K562 (cell line): ENCODE data around the gene RNF138. TPM values are rescaled to one million over a fixed set of nuclear protein-coding genes. Genes with fewer than 3 reads are reported as not detected.

ENCODE experiments used
- ATAC-seq: fragments of 200-7000 bp; cut with Tn5 transposase; 3 replicates; pipeline ENCODE4 v1.9.1; 2020; ENCODE audit warnings: moderate library complexity
- BruUV-seq: library from RNA; stranded (reverse); fragments of 400-500 nt; replicated peaks from 2 replicates; lab custom pipeline; 2021; lab: Mats Ljungman, UMichigan
- CTCF ChIA-PET: fragments of 300-600 bp; formaldehyde crosslinking; extraction: SDS; loops from one replicate; lab custom pipeline; 2021; ENCODE audit warnings: low intra/inter-chr PET ratio; lab: Yijun Ruan, JAX
- POLR2A ChIA-PET: fragments of 300-600, 350-650 bp; sonication (Branson Sonifier 250); formaldehyde crosslinking; extraction: SDS; loops from one replicate; lab custom pipeline; 2021; ENCODE audit warnings: antibody characterized with exemption, inconsistent platforms; lab: Yijun Ruan, JAX
- DNase-seq, 4 experiments: peaks; one replicate each; pipeline versions ENCODE4 v3.0.0 to v3.0.0-alpha.2; 2011 to 2018; ENCODE audit warnings: low spot score in 3 of 4, mixed read lengths in 3 of 4; ENCODE audit errors: extremely low read depth in 1 of 4
- FAIRE-seq: peaks from 2 replicates; lab custom pipeline; 2011; peaks lifted over from hg19 to GRCh38; lab: Jason Lieb, UNC
- H2AFZ ChIP-seq: 2 replicates; pipeline ENCODE4 v1.6.0; 2011; ENCODE audit warnings: low read depth, low read length, control low read depth, inconsistent platforms
- H3K27ac ChIP-seq: fragments of 200-600 bp; 3 replicates; pipeline ENCODE4 v1.8.0; 2011; ENCODE audit warnings: low read depth, mild to moderate bottlenecking, control low read depth, inconsistent platforms, low read length, moderate library complexity, mixed read lengths; ENCODE audit errors: extremely low read depth
- H3K27me3 ChIP-seq, 2 experiments: fragments of 300-600 bp in 1 of 2; 2 replicates in 1 of 2; 3 replicates in 1 of 2; pipeline versions ENCODE4 v1.6.0 to v1.8.0; 2011; ENCODE audit warnings: inconsistent platforms in 2 of 2, low read length in 2 of 2, mild to moderate bottlenecking in 1 of 2, mixed read lengths in 1 of 2, moderate library complexity in 1 of 2; ENCODE audit not compliant: control insufficient read depth in 2 of 2, insufficient read depth in 2 of 2
- H3K36me3 ChIP-seq: fragments of 300-600 bp; 3 replicates; pipeline ENCODE4 v1.8.0; 2011; ENCODE audit warnings: mild to moderate bottlenecking, low read length, inconsistent platforms; ENCODE audit not compliant: control insufficient read depth, insufficient read depth
- H3K4me1 ChIP-seq, 2 experiments: fragments of 200-600 bp in 1 of 2; replicated peaks in 1 of 2; 2 replicates in 1 of 2; 3 replicates in 1 of 2; pipeline versions ENCODE4 v1.5.1 to v1.8.0; 2011; ENCODE audit warnings: inconsistent platforms in 2 of 2, low read length in 2 of 2, mild to moderate bottlenecking in 1 of 2, mixed read lengths in 1 of 2, moderate library complexity in 1 of 2; ENCODE audit not compliant: control insufficient read depth in 2 of 2, insufficient read depth in 2 of 2
- H3K4me2 ChIP-seq: 2 replicates; pipeline ENCODE4 v1.6.1; 2011; ENCODE audit warnings: low read length, control low read depth, inconsistent platforms, mixed read lengths; ENCODE audit not compliant: insufficient read depth
- H3K4me3 ChIP-seq: fragments of 200-600 bp; sonication (generic), shearing (Covaris generic); 2 replicates; pipeline ENCODE4 v1.5.1; 2016; ENCODE audit warnings: control low read depth, inconsistent platforms
- H3K79me2 ChIP-seq: fragments of 200-600 bp; 3 replicates; pipeline ENCODE4 v1.8.0; 2011; ENCODE audit warnings: low read length, inconsistent platforms; ENCODE audit not compliant: control insufficient read depth, insufficient read depth
- H3K9ac ChIP-seq, 2 experiments: 2 replicates each; pipeline versions ENCODE4 v1.6.0 to v1.6.1; 2011; ENCODE audit warnings: low read depth in 2 of 2, low read length in 2 of 2, control low read depth in 1 of 2, inconsistent platforms in 1 of 2, mild to moderate bottlenecking in 1 of 2, mixed read lengths in 1 of 2; ENCODE audit not compliant: insufficient read depth in 1 of 2
- H3K9me1 ChIP-seq: one replicate; pipeline ENCODE4 v1.6.0; 2011; ENCODE audit warnings: inconsistent platforms, mild to moderate bottlenecking, low read length, moderate library complexity; ENCODE audit not compliant: control insufficient read depth, insufficient read depth
- H3K9me3 ChIP-seq: replicated peaks from 2 replicates; pipeline ENCODE4 v1.5.1; 2011; ENCODE audit warnings: low read depth, low read length, inconsistent platforms; ENCODE audit not compliant: control insufficient read depth, insufficient read depth
- H4K20me1 ChIP-seq: replicated peaks from 2 replicates; pipeline ENCODE4 v1.6.1; 2011; ENCODE audit warnings: low read length, inconsistent platforms, mixed read lengths; ENCODE audit not compliant: control insufficient read depth, insufficient read depth
- AFF4 ChIP-seq: sonication (generic); formaldehyde crosslinking; IDR thresholded peaks from 2 replicates; pipeline ENCODE4 v1.8.0; 2023; ENCODE audit warnings: mild to moderate bottlenecking, missing genetic modification reagents
- ETS2 ChIP-seq: IDR thresholded peaks from 2 replicates; pipeline ENCODE4 v1.6.1; 2016; ENCODE audit warnings: borderline replicate concordance, missing genetic modification characterization, mild to moderate bottlenecking, moderate library complexity, missing compliant biosample characterization; ENCODE audit not compliant: poor library complexity, severe bottlenecking
- FOXJ2 ChIP-seq: fragments of 200-800 bp; sonication (Bioruptor generic); IDR thresholded peaks from 2 replicates; pipeline ENCODE4 v1.6.1; 2016; ENCODE audit warnings: missing genetic modification characterization, missing compliant biosample characterization
- FOXP4 ChIP-seq: sonication (generic); formaldehyde crosslinking; IDR thresholded peaks from 2 replicates; pipeline ENCODE4 v1.8.0; 2022; ENCODE audit warnings: mild to moderate bottlenecking, missing genetic modification reagents, borderline replicate concordance
- MNT ChIP-seq, 2 experiments: fragments of 450-650 bp; conservative IDR thresholded peaks; 2 replicates each; pipeline ENCODE4 v1.6.1; 2017; ENCODE audit warnings: mild to moderate bottlenecking in 2 of 2, moderate library complexity in 2 of 2
- PCBP2 ChIP-seq: fragments of 200-400 bp; formaldehyde crosslinking; IDR thresholded peaks from 2 replicates; pipeline ENCODE4 v1.6.1; 2018; ENCODE audit warnings: low read length, low read depth, mild to moderate bottlenecking, moderate library complexity; ENCODE audit not compliant: poor library complexity, severe bottlenecking
- POLR3A ChIP-seq: IDR thresholded peaks from 2 replicates; pipeline ENCODE4 v1.6.1; 2011; ENCODE audit warnings: borderline replicate concordance, mild to moderate bottlenecking, moderate library complexity; ENCODE audit not compliant: insufficient read length, insufficient read depth; ENCODE audit errors: extremely low read depth
- SLC30A9 ChIP-seq: fragments of 250-450 bp; sonication (Bioruptor Pico); IDR thresholded peaks from 2 replicates; pipeline ENCODE4 v1.8.0; 2022; ENCODE audit warnings: mild to moderate bottlenecking, moderate library complexity
- TFAM ChIP-seq: fragments of 250-450 bp; sonication (Bioruptor Pico); conservative IDR thresholded peaks from 2 replicates; pipeline ENCODE4 v1.5.0; 2021; ENCODE audit warnings: mild to moderate bottlenecking, moderate library complexity
- ZC3H11A ChIP-seq: IDR thresholded peaks from 2 replicates; pipeline ENCODE4 v1.6.1; 2012; ENCODE audit warnings: low read depth, low read length, improper control_type of control experiment
- ZNF165 ChIP-seq: fragments of 250-450 bp; sonication (Bioruptor Pico); IDR thresholded peaks from 2 replicates; pipeline ENCODE4 v1.4.0; 2020; ENCODE audit warnings: borderline replicate concordance
- ZNF57 ChIP-seq: fragments of 450-650 bp; formaldehyde crosslinking; IDR thresholded peaks from 2 replicates; pipeline ENCODE4 v1.4.0; 2020; ENCODE audit warnings: mild to moderate bottlenecking, moderate library complexity
- WGBS: fragments of 100-300 bp; shearing (Covaris generic); methylation state at CpG from one replicate; pipeline ENCODE4 v1.1.6; 2016; ENCODE audit warnings: low coverage, mixed read lengths; ENCODE audit not compliant: insufficient coverage; ENCODE audit errors: missing lambda C conversion rate; 5-methylcytosine and 5-hydroxymethylcytosine counted together
- in situ Hi-C: fragments of 300-500 bp; cut with MboI; formaldehyde crosslinking; loops from 4 replicates; pipeline ENCODE4 v1.15.0; 2018; ENCODE audit warnings: inconsistent platforms, mixed read lengths
- intact Hi-C: fragments of 100-400 bp; cut with micrococcal nuclease; formaldehyde crosslinking; loops from 2 replicates; pipeline ENCODE4 v1.14.2; 2022
- polyA plus RNA-seq, 8 experiments: library from polyadenylated mRNA; depleted of rRNA in 4 of 8; stranded (reverse) in 5 of 8; unstranded in 3 of 8; fragments of >200 nt; fragmentation: Nextera tagmentation in 2 of 8; fragmentation: Illumina TruSeq in 1 of 8; extraction: Ambion mirVana in 2 of 8; extraction: Trizol in 1 of 8; gene quantifications; 2 replicates each; pipeline versions ENCODE4 v1.2.1 to v1.2.3, GENCODE V29; 2011 to 2014; ENCODE audit warnings: inconsistent platforms in 1 of 8, missing spikeins in 1 of 8
- total RNA-seq, 7 experiments: library from RNA; depleted of rRNA in 6 of 7; stranded (reverse); fragments of >200 nt in 6 of 7; fragmentation: Illumina TruSeq in 2 of 7; extraction: Trizol in 2 of 7; gene quantifications; 2 replicates each; pipeline versions ENCODE4 v1.2.1 to v1.2.3, GENCODE V29; 2011 to 2021; ENCODE audit warnings: low replicate concordance in 1 of 7
- TF ChIP-seq, protein P1 (sequence below): sonication (generic); formaldehyde crosslinking; IDR thresholded peaks from 2 replicates; pipeline ENCODE4 v1.8.0; 2022; ENCODE audit warnings: missing genetic modification reagents, mild to moderate bottlenecking, moderate library complexity, borderline replicate concordance

RNF138 gene
- total and polyA plus RNA-seq, 9 of the 15 experiments (the other 6 are each of a cell fraction or from before 2014, with no cell fraction given) = 47.6 to 100 (median 62.5) TPM

DNA sequence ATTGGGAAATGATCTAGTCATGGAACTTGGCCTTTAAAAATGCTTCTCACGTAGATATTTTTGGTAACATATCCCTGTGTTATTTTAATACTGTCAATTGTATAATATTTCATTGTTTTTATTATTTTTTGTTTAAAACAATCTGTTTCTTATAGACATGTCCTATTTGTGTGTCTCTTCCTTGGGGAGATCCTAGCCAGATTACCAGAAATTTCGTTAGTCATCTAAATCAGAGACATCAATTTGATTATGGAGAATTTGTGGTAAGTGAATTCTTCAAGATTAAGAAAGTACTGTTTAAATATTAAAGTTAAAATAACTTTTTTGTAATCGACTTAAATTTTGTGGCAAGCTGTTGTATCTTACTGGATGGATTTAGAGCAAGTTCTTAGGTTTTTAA lies 34.9 kb downstream of the RNF138 start:
- DNase-seq (no peak), ATAC-seq (no peak), FAIRE-seq (no peak)
- CTCF ChIA-PET = no interaction called here
- Histone ChIP-seq H3K9me1 (no peaks in the 10 kb centered on the region), H3K4me1 (no peaks in the 10 kb centered on the region; a peak in 1 of 5 replicates), H3K9ac (no peak overlapping the region), H4K20me1 (no peaks in the 10 kb centered on the region), H3K27me3 (no peaks in the 10 kb centered on the region), H3K4me2 (no peak overlapping the region), H3K4me3 (no peak overlapping the region), H2AFZ (no peak overlapping the region), H3K27ac (no peak overlapping the region), H3K9me3 (no peaks in the 10 kb centered on the region), H3K79me2 (0 out of 3 replicates have a peak, but pooled peaks cover 2% of the 10 kb centered on the region), H3K36me3 (peaks cover 76% of the 10 kb centered on the region)
- POLR2A ChIA-PET = interaction anchor here (1.8 kb wide), 1 partner anchor 14 kb away, joined by 5 read pairs; no protein-coding TSS in a partner anchor
- BruUV-seq = no TSS peak
- in situ Hi-C loops (no loop called here), intact Hi-C loops (no loop called here)
- 89% methylated on average over 3 of the region's 3 CpGs for WGBS
- TF ChIP-seq POLR3A (no peak), PCBP2 (no peak), SLC30A9 (CRISPR knock-in tag) (no peak), ZNF57 (no peak), ZC3H11A (no peak), ZNF165 (CRISPR knock-in tag) (no peak), AFF4 (CRISPR knock-in tag) (no peak), FOXJ2 (tag) (no peak), TFAM (CRISPR knock-in tag) (no peak), MNT (conservative IDR thresholded peaks at IDR 0.05) (no peak), ETS2 (no peak), FOXP4 (no peak)
- TF ChIP-seq, protein P1, sequence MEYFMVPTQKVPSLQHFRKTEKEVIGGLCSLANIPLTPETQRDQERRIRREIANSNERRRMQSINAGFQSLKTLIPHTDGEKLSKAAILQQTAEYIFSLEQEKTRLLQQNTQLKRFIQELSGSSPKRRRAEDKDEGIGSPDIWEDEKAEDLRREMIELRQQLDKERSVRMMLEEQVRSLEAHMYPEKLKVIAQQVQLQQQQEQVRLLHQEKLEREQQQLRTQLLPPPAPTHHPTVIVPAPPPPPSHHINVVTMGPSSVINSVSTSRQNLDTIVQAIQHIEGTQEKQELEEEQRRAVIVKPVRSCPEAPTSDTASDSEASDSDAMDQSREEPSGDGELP (CRISPR knock-in tag) = no peak
